OCI-LY3 (cell line): ENCODE measurements around the gene DTD1.
A peak's percentile ranks its signal among the peaks of the same experiment; 100 is the strongest.

Experiments
- H2AFZ ChIP-seq: fragments of 200-600, 300-600 bp; shearing (Covaris generic); 2 replicates; pipeline ENCODE4 v1.6.0; 2014; ENCODE audit warnings: antibody characterized with exemption, low read depth, low read length
- H3K27ac ChIP-seq: fragments of 200-600, 300-600 bp; sonication (generic); 2 replicates; pipeline ENCODE4 v1.5.1; 2014; ENCODE audit warnings: mild to moderate bottlenecking, low read length, moderate library complexity, mixed read lengths
- H3K27me3 ChIP-seq: fragments of 200-600, 300-600 bp; sonication (generic); 2 replicates; pipeline ENCODE4 v1.6.1; 2014; ENCODE audit warnings: low read depth, low read length, mixed read lengths
- H3K36me3 ChIP-seq: fragments of 200-600, 300-600 bp; sonication (generic); replicated peaks from 2 replicates; pipeline ENCODE3; 2014; ENCODE audit warnings: low read depth, low read length, mixed read lengths
- H3K4me1 ChIP-seq: fragments of 300-600, 200-600 bp; sonication (generic); 2 replicates; pipeline ENCODE4 v1.6.1; 2014; ENCODE audit warnings: low read length, mixed read lengths
- H3K4me2 ChIP-seq: fragments of 200-600, 300-600 bp; sonication (generic); 2 replicates; pipeline ENCODE4 v1.6.1; 2014; ENCODE audit warnings: low read length, mixed read lengths
- H3K4me3 ChIP-seq: fragments of 300-600, 200-600 bp; sonication (generic); 2 replicates; pipeline ENCODE4 v1.5.1; 2014; ENCODE audit warnings: antibody characterized with exemption, mild to moderate bottlenecking, low read length, moderate library complexity
- H3K79me2 ChIP-seq: fragments of 300-600, 200-600 bp; shearing (Covaris generic); 2 replicates; pipeline ENCODE4 v1.6.1; 2014; ENCODE audit warnings: mild to moderate bottlenecking, low read length, mixed read lengths
- H3K9ac ChIP-seq: fragments of 300-600, 200-600 bp; shearing (Covaris generic); 2 replicates; pipeline ENCODE4 v1.6.0; 2014; ENCODE audit warnings: mild to moderate bottlenecking, low read length, moderate library complexity
- H3K9me3 ChIP-seq: fragments of 200-600, 300-600 bp; shearing (Covaris generic); 2 replicates; pipeline ENCODE4 v1.6.1; 2014; ENCODE audit warnings: low read length, mixed read lengths; ENCODE audit not compliant: insufficient read depth
- H4K20me1 ChIP-seq: fragments of 200-600, 300-600 bp; sonication (generic); 2 replicates; pipeline ENCODE4 v1.6.1; 2016; ENCODE audit warnings: low read length, mixed read lengths; ENCODE audit not compliant: insufficient read depth
- CTCF ChIP-seq: fragments of 200-600, 300-600 bp; sonication (generic); IDR thresholded peaks from 2 replicates; pipeline ENCODE4 v1.5.1; 2014; ENCODE audit warnings: antibody characterized with exemption, low read length, low read depth
- EZH2phosphoT487 ChIP-seq: fragments of 200-600 bp; shearing (Covaris generic); IDR thresholded peaks from 2 replicates; pipeline ENCODE4 v1.6.1; 2018; ENCODE audit warnings: antibody characterized with exemption, mixed run types, low read depth

DTD1 gene

GRCh38 chr20:18654448-18654773, 66.6 kb downstream of the DTD1 start:
- Histone ChIP-seq H3K79me2 (no peaks in the 10 kb centered on the region), H3K4me2 (no peak overlapping the region), H3K4me1 (peaks cover 6% of the 10 kb centered on the region), H3K36me3 (no peaks in the 10 kb centered on the region), H4K20me1 (no peaks in the 10 kb centered on the region), H3K27me3 (no peaks in the 10 kb centered on the region), H3K9ac (no peak overlapping the region), H3K27ac (no peak overlapping the region), H2AFZ (no peak overlapping the region), H3K4me3 (no peak overlapping the region), H3K9me3 (no peaks in the 10 kb centered on the region)
- TF ChIP-seq EZH2phosphoT487 (no peak), CTCF (no peak)

GRCh38 chr20:18657575-18657974, 69.7 kb downstream of the DTD1 start:
- no peak overlapping the region for H3K27ac ChIP-seq
- H3K4me1 ChIP-seq, result peaks cover 15% of the 10 kb centered on the region
- H3K9ac ChIP-seq, result no peak overlapping the region
- H3K9me3 ChIP-seq, result no peaks in the 10 kb centered on the region
- no peak overlapping the region for H3K4me3 ChIP-seq
- H2AFZ ChIP-seq, result no peak overlapping the region
- no peaks in the 10 kb centered on the region for H3K79me2 ChIP-seq
- no peaks in the 10 kb centered on the region for H4K20me1 ChIP-seq
- H3K36me3 ChIP-seq, result no peaks in the 10 kb centered on the region
- H3K4me2 ChIP-seq, result no peak overlapping the region
- H3K27me3 ChIP-seq, result no peaks in the 10 kb centered on the region
- TF ChIP-seq CTCF (no peak), EZH2phosphoT487 (no peak)

GRCh38 chr20:18662279-18663040, 74.6 kb downstream of the DTD1 start:
- Histone ChIP-seq H3K4me2 (peak overlapping the region; percentile 13; the same call in 1 of the 2 replicates), H4K20me1 (no peaks in the 10 kb centered on the region), H3K36me3 (no peaks in the 10 kb centered on the region), H3K9me3 (no peaks in the 10 kb centered on the region), H3K4me3 (no peak overlapping the region), H2AFZ (no peak overlapping the region), H3K9ac (no peak overlapping the region), H3K27ac (no peak overlapping the region), H3K4me1 (peaks cover 19% of the 10 kb centered on the region), H3K79me2 (no peaks in the 10 kb centered on the region), H3K27me3 (no peaks in the 10 kb centered on the region)
- TF ChIP-seq EZH2phosphoT487 (no peak), CTCF (no peak)

- Histone ChIP-seq H3K79me2 (no peaks in the 10 kb centered on the region), H3K4me2 (no peak overlapping the region), H3K27me3 (no peaks in the 10 kb centered on the region), H2AFZ (no peak overlapping the region), H4K20me1 (no peaks in the 10 kb centered on the region), H3K4me3 (no peak overlapping the region), H3K9ac (no peak overlapping the region), H3K36me3 (no peaks in the 10 kb centered on the region), H3K27ac (no peak overlapping the region), H3K9me3 (no peaks in the 10 kb centered on the region), H3K4me1 (peaks cover 13% of the 10 kb centered on the region)
- no peak for TF ChIP-seq CTCF
- TF ChIP-seq EZH2phosphoT487, result no peak
These were observed 76.1 kb downstream of the DTD1 start for GRCh38 chr20:18663932-18664331.
